Gastroesophageal sphincter (tissue), 4 donors: Measurements from ENCODE around the gene ATP6V0B. TPM values are rescaled to one million over a fixed set of nuclear protein-coding genes. Genes with fewer than 3 reads are reported as not detected.

ENCODE experiments used
- ATAC-seq: fragments of 150-250 bp; one replicate; pipeline ENCODE4 v1.9.1; 2016; ENCODE audit warnings: mild to moderate bottlenecking, moderate library complexity
- H3K27ac ChIP-seq, 4 donors: fragments of 200-600 bp; sonication (generic) in 3 of 4; 1 replicate in 3 of 4; 2 replicates in 1 of 4; pipeline ENCODE4 v1.5.1; 2016 to 2019
- H3K27me3 ChIP-seq: fragments of 200-600 bp; sonication (generic); one replicate; pipeline ENCODE4 v1.5.1; 2019
- H3K36me3 ChIP-seq, 2 donors: fragments of 200-600 bp; sonication (generic); one replicate each; pipeline ENCODE4 v1.5.1; 2019; ENCODE audit warnings: control low read depth in 1 of 2
- H3K4me1 ChIP-seq, 3 donors: fragments of 200-600 bp; sonication (generic); 1 replicate in 2 of 3; 2 replicates in 1 of 3; pipeline ENCODE4 v1.5.1; 2016 to 2019; ENCODE audit warnings: control low read depth in 2 of 3
- H3K4me3 ChIP-seq, 2 donors: fragments of 200-600 bp; sonication (generic); one replicate each; pipeline ENCODE4 v1.5.1; 2019; ENCODE audit warnings: mild to moderate bottlenecking in 1 of 2, moderate library complexity in 1 of 2
- H3K9me3 ChIP-seq, 3 donors: fragments of 200-600 bp; sonication (generic); one replicate each; pipeline ENCODE4 v1.5.1; 2017 to 2019; ENCODE audit warnings: control low read depth in 2 of 3
- CTCF ChIP-seq, 4 experiments: fragments of 200-600 bp in 2 of 4; fragments of 450-650 bp in 2 of 4; sonication (generic) in 1 of 4; IDR thresholded peaks; one replicate each; pipeline ENCODE4 v1.5.1; 2017 to 2019; ENCODE audit warnings: antibody characterized with exemption in 4 of 4, mild to moderate bottlenecking in 2 of 4, moderate library complexity in 2 of 4
- EP300 ChIP-seq: sonication (generic); formaldehyde crosslinking; IDR thresholded peaks from one replicate; pipeline ENCODE4 v1.6.1; 2017; ENCODE audit warnings: antibody characterized with exemption, mild to moderate bottlenecking
- POLR2A ChIP-seq, 2 donors: fragments of 450-650 bp; IDR thresholded peaks; one replicate each; pipeline ENCODE4 v1.6.1; 2017; ENCODE audit warnings: antibody characterized with exemption in 2 of 2, mild to moderate bottlenecking in 2 of 2, moderate library complexity in 1 of 2
- POLR2AphosphoS5 ChIP-seq: sonication (generic); formaldehyde crosslinking; IDR thresholded peaks from one replicate; pipeline ENCODE4 v1.6.1; 2017; ENCODE audit warnings: antibody characterized with exemption
- WGBS, 2 donors: methylation state at CpG; one replicate each; pipeline ENCODE4 v1.1.5; 2018; ENCODE audit warnings: low coverage in 1 of 2; 5-methylcytosine and 5-hydroxymethylcytosine counted together
- total RNA-seq, 4 donors: library from RNA; depleted of rRNA; stranded (reverse); fragments of >200 nt; gene quantifications; one replicate each; pipeline ENCODE4 v1.1.0, GENCODE V29; 2016

The ATP6V0B gene
- total RNA-seq, 4 donors from 2014 or later = 67.9 to 107 (median 89.9) TPM

DNA sequence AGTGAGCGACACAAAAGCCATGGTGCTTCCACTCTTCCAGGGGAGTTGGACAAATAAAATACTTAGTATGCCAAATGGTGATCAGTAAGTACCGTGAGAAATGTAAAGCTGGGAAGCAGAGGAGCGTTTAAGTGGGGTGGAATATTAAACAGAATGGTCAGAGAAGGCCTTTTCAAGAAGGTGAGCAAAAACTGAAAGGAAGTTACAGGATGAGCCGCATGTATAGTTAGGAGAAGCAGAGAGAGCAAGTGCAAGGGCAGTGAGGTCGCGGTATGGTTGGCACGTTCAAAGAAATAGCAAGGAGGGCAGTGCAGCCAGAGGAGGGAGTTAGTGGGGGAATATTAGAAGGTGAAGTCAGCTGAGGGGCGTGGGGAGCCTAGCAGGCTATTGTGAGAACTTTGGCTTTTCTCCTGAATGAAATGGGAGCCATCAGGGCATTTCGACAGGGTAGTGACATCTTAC, 748 bp upstream of the ATP6V0B start:
- H3K4me3 ChIP-seq = peak overlapping the region; percentile 60 to 70
- H3K4me1 ChIP-seq = peaks cover 0 to 66% (median 36%) of the 10 kb centered on the region in 3 donors
- no peak for TF ChIP-seq CTCF (IDR thresholded peaks at IDR 0.05)
- TF ChIP-seq POLR2AphosphoS5 = no peak
- no peak for TF ChIP-seq EP300
- no peak for TF ChIP-seq POLR2A (IDR thresholded peaks at IDR 0.05)
- WGBS, 2 donors = 42 to 44% methylated on average over 8 to 9 of the region's 9 CpGs
- H3K9me3 ChIP-seq = no peaks in the 10 kb centered on the region
- no peaks in the 10 kb centered on the region for H3K27me3 ChIP-seq
- ATAC-seq = no peak
- H3K36me3 ChIP-seq = peaks cover 0 to 46% of the 10 kb centered on the region in 2 donors
- peak overlapping the region; percentile 75 to 92 (median 92) for H3K27ac ChIP-seq

GRCh38 chr1:43975249-43975961, 645 bp downstream of the ATP6V0B start:
- Histone ChIP-seq H3K27ac (peak overlapping the region; percentile 75 to 92 (median 92)), H3K4me1 (peaks cover 4 to 68% (median 41%) of the 10 kb centered on the region in 3 donors), H3K36me3 (peaks cover 0 to 46% of the 10 kb centered on the region in 2 donors), H3K27me3 (no peaks in the 10 kb centered on the region), H3K4me3 (peak overlapping the region; percentile 60 to 70), H3K9me3 (no peaks in the 10 kb centered on the region)
- TF ChIP-seq EP300 (no peak), POLR2A (IDR thresholded peaks at IDR 0.05) (no peak), POLR2AphosphoS5 (no peak), CTCF (IDR thresholded peaks at IDR 0.05) (no peak)
- peak; percentile 9 for ATAC-seq
- 0 to 2% methylated on average over 14 to 16 of the region's 34 CpGs for WGBS, 2 donors

- no peak for ATAC-seq
- H3K27me3 ChIP-seq = no peaks in the 10 kb centered on the region
- H3K9me3 ChIP-seq = no peaks in the 10 kb centered on the region
- 76 to 83% methylated on average over 2 to 3 of the region's 4 CpGs for WGBS, 2 donors
- H3K27ac ChIP-seq = peak overlapping the region in 2 of 4 donors; percentile 91 to 92
- H3K4me3 ChIP-seq = peak overlapping the region; percentile 60 to 70
- peaks cover 0 to 46% of the 10 kb centered on the region in 2 donors for H3K36me3 ChIP-seq
- no peak for TF ChIP-seq CTCF (IDR thresholded peaks at IDR 0.05)
- no peak for TF ChIP-seq POLR2A (IDR thresholded peaks at IDR 0.05)
- TF ChIP-seq EP300 = no peak
- TF ChIP-seq POLR2AphosphoS5 = no peak
- H3K4me1 ChIP-seq = peaks cover 4 to 68% (median 37%) of the 10 kb centered on the region in 3 donors
These were observed 1.3 kb downstream of the ATP6V0B start for GRCh38 chr1:43976045-43976444.

DNA sequence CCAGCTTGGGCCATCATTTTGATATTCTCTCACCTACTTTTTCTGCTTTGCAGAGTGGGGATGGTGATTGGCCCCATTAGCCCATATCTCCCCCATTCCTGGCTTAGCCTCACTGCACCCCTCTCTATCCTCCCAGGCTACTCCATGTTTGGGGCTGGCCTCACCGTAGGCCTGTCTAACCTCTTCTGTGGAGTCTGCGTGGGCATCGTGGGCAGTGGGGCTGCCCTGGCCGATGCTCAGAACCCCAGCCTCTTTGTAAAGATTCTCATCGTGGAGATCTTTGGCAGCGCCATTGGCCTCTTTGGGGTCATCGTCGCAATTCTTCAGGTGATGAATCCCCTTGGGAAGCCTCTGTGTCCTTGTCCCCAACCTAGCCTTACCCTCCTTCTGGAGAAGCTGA, 2.1 kb downstream of the ATP6V0B start:
- no peaks in the 10 kb centered on the region for H3K9me3 ChIP-seq
- no peaks in the 10 kb centered on the region for H3K27me3 ChIP-seq
- no peak for ATAC-seq
- 96% methylated on average over 4 of the region's 8 CpGs; no CpG with 5 or more reads in 1 of the 2 donors for WGBS, 2 donors
- H3K4me3 ChIP-seq = no peak overlapping the region
- H3K4me1 ChIP-seq = peaks cover 4 to 64% (median 37%) of the 10 kb centered on the region in 3 donors
- H3K36me3 ChIP-seq = peaks cover 0 to 46% of the 10 kb centered on the region in 2 donors
- TF ChIP-seq EP300 = no peak
- TF ChIP-seq POLR2A (IDR thresholded peaks at IDR 0.05) = no peak
- no peak for TF ChIP-seq POLR2AphosphoS5
- no peak for TF ChIP-seq CTCF (IDR thresholded peaks at IDR 0.05)
- H3K27ac ChIP-seq = no peak overlapping the region
